Colonic mucosa (tissue), 4 donors: Measurements from ENCODE around the gene GFRA1. TPM values are rescaled to one million over a fixed set of nuclear protein-coding genes. Genes with fewer than 3 reads are reported as not detected.

ENCODE experiments used
- DNase-seq: peaks from one replicate; pipeline ENCODE4 v3.0.0-alpha.2; 2020
- H3K27ac ChIP-seq: fragments of 200-600 bp; one replicate; pipeline ENCODE4 v1.8.0; 2021
- H3K27me3 ChIP-seq: fragments of 200-600 bp; one replicate; pipeline ENCODE4 v1.8.0; 2021
- H3K36me3 ChIP-seq: fragments of 200-600 bp; one replicate; pipeline ENCODE4 v1.8.0; 2021
- H3K4me1 ChIP-seq: fragments of 200-600 bp; one replicate; pipeline ENCODE4 v1.8.0; 2021; ENCODE audit warnings: mild to moderate bottlenecking
- H3K4me3 ChIP-seq: fragments of 200-600 bp; one replicate; pipeline ENCODE4 v1.8.0; 2021
- H3K9ac ChIP-seq, 2 donors: one replicate each; pipeline ENCODE4 v1.7.0; 2013; ENCODE audit warnings: control low read depth in 2 of 2, low read depth in 2 of 2, low read length in 2 of 2
- H3K9me3 ChIP-seq: fragments of 200-600 bp; one replicate; pipeline ENCODE4 v1.8.0; 2021
- intact Hi-C: fragments of 100-400 bp; cut with DNase I; formaldehyde crosslinking; loops from one replicate; pipeline ENCODE4 v1.14.1; 2022
- total RNA-seq, 2 donors: library from RNA; stranded (reverse); fragmentation: NEBNext Ultra II Directional in 1 of 2; extraction: Animal tissue kit (Norgen Biotek cat#: 25700) in 1 of 2; gene quantifications; one replicate each; pipeline ENCODE4 v1.2.1, GENCODE V29; 2021
- TF ChIP-seq, protein P1 (sequence below): fragments of 200-600 bp; IDR thresholded peaks from one replicate; pipeline ENCODE4 v1.8.0; 2022; ENCODE audit warnings: antibody characterized with exemption, mild to moderate bottlenecking
- donor health status: healthy.
- donor health status: DM: no; HTN: no; CAD: no.
- donor health status: DM: no; HTN: no; CAD: no.

Gene GFRA1
- total RNA-seq, 2 donors from 2014 or later, result 1.0 to 4.9 TPM

DNA sequence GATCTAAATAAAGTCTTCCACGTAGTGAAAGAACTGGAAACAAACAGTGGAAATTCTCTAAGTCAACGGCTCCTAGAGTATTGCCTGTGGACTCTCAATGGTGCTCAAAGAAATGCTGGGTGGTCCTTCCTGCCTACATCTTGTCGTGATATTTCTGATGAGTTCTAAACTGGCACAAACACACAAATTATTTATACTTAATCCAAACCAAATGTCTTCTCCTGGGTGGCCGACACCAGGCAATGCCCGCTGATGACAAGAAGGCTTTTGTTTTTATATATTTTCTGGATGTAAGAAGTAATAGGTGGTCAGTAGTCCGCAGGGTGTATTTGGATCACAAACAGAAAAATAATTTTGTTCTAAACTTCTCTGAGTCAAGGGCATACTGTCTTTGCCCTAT, 178.7 kb downstream of the GFRA1 start:
- H3K27me3 ChIP-seq, result no peaks in the 10 kb centered on the region
- H3K27ac ChIP-seq, result no peak overlapping the region
- DNase-seq, result no peak
- H3K4me1 ChIP-seq, result no peaks in the 10 kb centered on the region
- H3K9me3 ChIP-seq, result no peaks in the 10 kb centered on the region
- intact Hi-C loops, result no loop called here
- H3K4me3 ChIP-seq, result no peak overlapping the region
- no peak overlapping the region for H3K9ac ChIP-seq
- H3K36me3 ChIP-seq, result no peaks in the 10 kb centered on the region
- TF ChIP-seq, protein P1, sequence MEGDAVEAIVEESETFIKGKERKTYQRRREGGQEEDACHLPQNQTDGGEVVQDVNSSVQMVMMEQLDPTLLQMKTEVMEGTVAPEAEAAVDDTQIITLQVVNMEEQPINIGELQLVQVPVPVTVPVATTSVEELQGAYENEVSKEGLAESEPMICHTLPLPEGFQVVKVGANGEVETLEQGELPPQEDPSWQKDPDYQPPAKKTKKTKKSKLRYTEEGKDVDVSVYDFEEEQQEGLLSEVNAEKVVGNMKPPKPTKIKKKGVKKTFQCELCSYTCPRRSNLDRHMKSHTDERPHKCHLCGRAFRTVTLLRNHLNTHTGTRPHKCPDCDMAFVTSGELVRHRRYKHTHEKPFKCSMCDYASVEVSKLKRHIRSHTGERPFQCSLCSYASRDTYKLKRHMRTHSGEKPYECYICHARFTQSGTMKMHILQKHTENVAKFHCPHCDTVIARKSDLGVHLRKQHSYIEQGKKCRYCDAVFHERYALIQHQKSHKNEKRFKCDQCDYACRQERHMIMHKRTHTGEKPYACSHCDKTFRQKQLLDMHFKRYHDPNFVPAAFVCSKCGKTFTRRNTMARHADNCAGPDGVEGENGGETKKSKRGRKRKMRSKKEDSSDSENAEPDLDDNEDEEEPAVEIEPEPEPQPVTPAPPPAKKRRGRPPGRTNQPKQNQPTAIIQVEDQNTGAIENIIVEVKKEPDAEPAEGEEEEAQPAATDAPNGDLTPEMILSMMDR, result no peak

DNA sequence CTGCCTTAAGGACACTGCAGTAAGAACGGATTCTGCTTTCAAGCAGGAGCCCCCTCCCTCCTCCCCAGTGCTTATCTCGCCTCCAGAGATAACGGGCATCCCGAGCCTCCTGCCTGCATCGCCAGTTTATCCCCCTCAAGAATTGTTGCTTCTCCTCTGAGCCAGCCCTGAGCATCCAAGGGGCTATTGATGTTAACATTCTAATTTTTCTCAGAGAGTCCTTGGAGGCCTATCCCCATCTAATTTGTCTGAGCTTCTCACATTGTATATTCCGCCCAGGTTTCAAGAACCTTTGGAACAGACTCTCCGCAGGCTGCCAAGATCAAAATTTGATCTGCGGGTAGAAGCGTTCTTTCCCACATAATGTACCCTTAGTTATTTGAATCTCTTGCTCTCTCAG, 180.0 kb downstream of the GFRA1 start:
- Histone ChIP-seq H3K27ac (no peak overlapping the region), H3K4me3 (no peak overlapping the region), H3K4me1 (no peaks in the 10 kb centered on the region), H3K27me3 (no peaks in the 10 kb centered on the region), H3K36me3 (no peaks in the 10 kb centered on the region), H3K9ac (no peak overlapping the region), H3K9me3 (no peaks in the 10 kb centered on the region)
- TF ChIP-seq, protein P1, result no peak
- intact Hi-C loops, result no loop called here
- DNase-seq, result no peak

DNA sequence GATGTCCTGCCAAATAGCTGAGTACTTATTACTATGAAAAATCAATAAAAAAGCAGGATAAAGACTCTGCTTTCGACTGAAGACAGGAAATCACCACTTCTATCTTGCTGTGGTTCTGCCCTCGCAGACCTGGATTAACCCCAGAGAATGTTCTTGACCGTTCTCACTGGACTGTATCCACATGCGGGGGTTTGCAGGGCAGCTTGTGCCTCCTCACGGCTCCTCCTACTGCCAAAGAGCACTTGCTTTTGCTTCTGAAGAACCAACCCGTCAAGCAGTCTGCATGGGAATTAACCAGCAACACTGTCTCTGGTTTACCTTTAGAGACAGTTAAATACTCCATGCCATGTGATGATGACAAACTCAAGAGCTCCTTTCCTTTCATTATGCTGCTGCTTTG, 184.0 kb downstream of the GFRA1 start:
- no peaks in the 10 kb centered on the region for H3K27me3 ChIP-seq
- TF ChIP-seq, protein P1, result no peak
- H3K4me3 ChIP-seq, result no peak overlapping the region
- H3K36me3 ChIP-seq, result no peaks in the 10 kb centered on the region
- no peak overlapping the region for H3K9ac ChIP-seq
- H3K4me1 ChIP-seq, result no peaks in the 10 kb centered on the region
- H3K9me3 ChIP-seq, result no peaks in the 10 kb centered on the region
- no peak for DNase-seq
- no peak overlapping the region for H3K27ac ChIP-seq
- intact Hi-C loops, result no loop called here

DNA sequence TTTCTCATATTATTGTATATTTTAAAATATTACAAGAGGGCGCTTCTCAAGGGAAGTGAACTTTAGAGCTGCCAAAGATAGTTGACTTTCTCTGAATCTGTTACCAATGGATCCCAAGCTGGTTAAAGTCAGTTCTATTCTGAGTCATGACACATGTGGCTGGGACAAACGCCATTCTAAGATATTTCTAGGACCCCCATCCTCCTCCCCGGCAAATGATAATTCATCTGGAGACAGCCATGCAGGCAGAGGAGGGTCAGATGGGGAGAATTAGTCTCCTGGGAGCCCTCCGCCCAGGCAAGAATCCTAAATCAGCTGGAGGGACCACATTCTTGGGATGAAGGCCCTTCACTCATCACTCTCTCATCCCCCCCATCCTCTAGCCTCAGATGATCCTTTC, 187.7 kb downstream of the GFRA1 start:
- Histone ChIP-seq H3K36me3 (no peaks in the 10 kb centered on the region), H3K4me1 (no peaks in the 10 kb centered on the region), H3K4me3 (no peak overlapping the region), H3K9ac (no peak overlapping the region), H3K27ac (no peak overlapping the region), H3K27me3 (no peaks in the 10 kb centered on the region), H3K9me3 (no peaks in the 10 kb centered on the region)
- intact Hi-C loops, result no loop called here
- no peak for DNase-seq
- TF ChIP-seq, protein P1, result no peak

DNA sequence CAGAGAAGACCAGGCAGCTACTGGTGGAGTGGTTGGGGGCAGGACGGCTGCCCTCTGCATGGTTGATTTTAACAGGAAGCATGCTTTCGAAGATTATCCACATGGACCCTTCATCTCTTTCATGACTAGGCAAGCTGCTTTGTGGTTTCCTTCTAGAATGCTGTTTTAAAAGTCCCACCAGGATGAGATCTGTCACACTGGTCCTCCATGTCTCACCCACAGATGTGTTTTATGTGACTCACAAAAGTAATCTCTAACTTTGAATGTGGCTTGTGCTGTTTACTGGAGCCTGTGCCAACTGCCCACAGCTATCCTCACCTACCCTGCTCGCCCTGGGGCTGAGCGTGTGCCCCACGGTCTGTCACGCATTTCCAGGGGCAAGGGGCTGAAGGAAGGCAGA, 188.8 kb downstream of the GFRA1 start:
- TF ChIP-seq, protein P1, result no peak

More for the DNA sequence above, 188.8 kb downstream of the GFRA1 start:
- DNase-seq, result no peak
- intact Hi-C loops, result no loop called here
- Histone ChIP-seq H3K4me1 (no peaks in the 10 kb centered on the region), H3K27ac (no peak overlapping the region), H3K27me3 (no peaks in the 10 kb centered on the region), H3K9ac (no peak overlapping the region), H3K9me3 (no peaks in the 10 kb centered on the region), H3K4me3 (no peak overlapping the region), H3K36me3 (no peaks in the 10 kb centered on the region)
